Activated naive CD8-positive, alpha-beta T cell treated with anti-CD3 and anti-CD28 coated beads for 36 hours (primary cell): ENCODE results near the gene NPBWR2. TPM values are rescaled to one million over a fixed set of nuclear protein-coding genes. Genes with fewer than 3 reads are reported as not detected.

ENCODE experiments used
- DNase-seq: peaks from one replicate; pipeline ENCODE4 v3.0.0; 2021
- H3K27ac Mint-ChIP-seq: one replicate; pipeline ENCODE4 v1.8.0; 2022; ENCODE audit warnings: mild to moderate bottlenecking, moderate library complexity, mixed read lengths
- H3K27me3 Mint-ChIP-seq: one replicate; pipeline ENCODE4 v1.8.0; 2022; ENCODE audit warnings: mild to moderate bottlenecking, mixed read lengths
- H3K36me3 Mint-ChIP-seq: one replicate; pipeline ENCODE4 v1.8.0; 2021; ENCODE audit warnings: mild to moderate bottlenecking, mixed read lengths
- H3K4me1 Mint-ChIP-seq: one replicate; pipeline ENCODE4 v1.8.0; 2021; ENCODE audit warnings: mixed read lengths
- H3K4me3 Mint-ChIP-seq: one replicate; pipeline ENCODE4 v1.8.0; 2022; ENCODE audit warnings: mild to moderate bottlenecking, moderate library complexity, mixed read lengths
- H3K9me3 Mint-ChIP-seq: one replicate; pipeline ENCODE4 v1.8.0; 2022; ENCODE audit warnings: mixed read lengths
- total RNA-seq, 2 experiments: library from RNA; stranded (reverse); gene quantifications; one replicate each; pipeline ENCODE4 v1.2.3, GENCODE V29; 2021

NPBWR2 gene
- not detected for total RNA-seq

- peaks cover 3% of the 10 kb centered on the region for H3K4me1 Mint-ChIP-seq
- DNase-seq, result peak; percentile 38
- H3K36me3 Mint-ChIP-seq, result no peaks in the 10 kb centered on the region
- H3K27me3 Mint-ChIP-seq, result peaks cover 17% of the 10 kb centered on the region
- H3K4me3 Mint-ChIP-seq, result no peak within 1 kb of the TSS
- H3K27ac Mint-ChIP-seq, result no peak within 1 kb of the TSS
- H3K9me3 Mint-ChIP-seq, result no peaks in the 10 kb centered on the region
These were observed at the start of gene NPBWR2 for GRCh38 chr20:64106981-64107735. Gene NPBWR2, minus strand, starts transcription at chr20:64107565. Its CDS starts 734 bp downstream, at chr20:64106831.

GRCh38 chr20:64156136-64156885 is 48.9 kb upstream of the NPBWR2 start:
- H3K4me1 Mint-ChIP-seq, result no peaks in the 10 kb centered on the region
- no peak overlapping the region for H3K4me3 Mint-ChIP-seq
- no peaks in the 10 kb centered on the region for H3K36me3 Mint-ChIP-seq
- H3K9me3 Mint-ChIP-seq, result no peaks in the 10 kb centered on the region
- DNase-seq, result no peak
- peaks cover 23% of the 10 kb centered on the region for H3K27me3 Mint-ChIP-seq
- no peak overlapping the region for H3K27ac Mint-ChIP-seq

GRCh38 chr20:64155258-64156135 is 48.1 kb upstream of the NPBWR2 start:
- no peaks in the 10 kb centered on the region for H3K36me3 Mint-ChIP-seq
- H3K27me3 Mint-ChIP-seq, result peaks cover 14% of the 10 kb centered on the region
- no peaks in the 10 kb centered on the region for H3K4me1 Mint-ChIP-seq
- no peak overlapping the region for H3K27ac Mint-ChIP-seq
- DNase-seq, result no peak
- H3K9me3 Mint-ChIP-seq, result no peaks in the 10 kb centered on the region
- H3K4me3 Mint-ChIP-seq, result no peak overlapping the region

- H3K36me3 Mint-ChIP-seq, result no peaks in the 10 kb centered on the region
- no peaks in the 10 kb centered on the region for H3K4me1 Mint-ChIP-seq
- no peak overlapping the region for H3K4me3 Mint-ChIP-seq
- peaks cover 7% of the 10 kb centered on the region for H3K27me3 Mint-ChIP-seq
- no peaks in the 10 kb centered on the region for H3K9me3 Mint-ChIP-seq
- no peak for DNase-seq
- no peak overlapping the region for H3K27ac Mint-ChIP-seq
These were observed 47.4 kb upstream of the NPBWR2 start for GRCh38 chr20:64154590-64155257.

GRCh38 chr20:64153861-64154589 is 46.7 kb upstream of the NPBWR2 start:
- Mint-ChIP-seq H3K4me1 (no peaks in the 10 kb centered on the region), H3K36me3 (no peaks in the 10 kb centered on the region), H3K9me3 (no peaks in the 10 kb centered on the region), H3K27me3 (peaks cover 2% of the 10 kb centered on the region), H3K4me3 (no peak overlapping the region), H3K27ac (no peak overlapping the region)
- no peak for DNase-seq

GRCh38 chr20:64153410-64153809 is 46.0 kb upstream of the NPBWR2 start:
- DNase-seq, result no peak
- Mint-ChIP-seq H3K36me3 (no peaks in the 10 kb centered on the region), H3K4me1 (no peaks in the 10 kb centered on the region), H3K27ac (no peak overlapping the region), H3K4me3 (no peak overlapping the region), H3K27me3 (no peaks in the 10 kb centered on the region), H3K9me3 (no peaks in the 10 kb centered on the region)

GRCh38 chr20:64152906-64153305 is 45.5 kb upstream of the NPBWR2 start:
- Mint-ChIP-seq H3K4me3 (no peak overlapping the region), H3K27me3 (no peaks in the 10 kb centered on the region), H3K9me3 (no peaks in the 10 kb centered on the region), H3K4me1 (no peaks in the 10 kb centered on the region), H3K36me3 (no peaks in the 10 kb centered on the region), H3K27ac (no peak overlapping the region)
- no peak for DNase-seq

GRCh38 chr20:64151633-64152530 is 44.5 kb upstream of the NPBWR2 start:
- no peaks in the 10 kb centered on the region for H3K36me3 Mint-ChIP-seq
- no peak for DNase-seq
- H3K9me3 Mint-ChIP-seq, result no peaks in the 10 kb centered on the region
- no peaks in the 10 kb centered on the region for H3K4me1 Mint-ChIP-seq
- H3K27me3 Mint-ChIP-seq, result peaks cover 4% of the 10 kb centered on the region
- H3K27ac Mint-ChIP-seq, result no peak overlapping the region
- H3K4me3 Mint-ChIP-seq, result no peak overlapping the region

- Mint-ChIP-seq H3K4me3 (no peak overlapping the region), H3K36me3 (no peaks in the 10 kb centered on the region), H3K9me3 (no peaks in the 10 kb centered on the region), H3K4me1 (no peaks in the 10 kb centered on the region), H3K27me3 (peaks cover 5% of the 10 kb centered on the region), H3K27ac (no peak overlapping the region)
- DNase-seq, result no peak
These were observed 43.6 kb upstream of the NPBWR2 start for GRCh38 chr20:64150756-64151632.

GRCh38 chr20:64149809-64150560 is 42.6 kb upstream of the NPBWR2 start:
- Mint-ChIP-seq H3K36me3 (no peaks in the 10 kb centered on the region), H3K4me3 (no peak overlapping the region), H3K9me3 (peaks cover 4% of the 10 kb centered on the region), H3K4me1 (no peaks in the 10 kb centered on the region), H3K27ac (no peak overlapping the region), H3K27me3 (peaks cover 8% of the 10 kb centered on the region)
- no peak for DNase-seq

GRCh38 chr20:64149141-64149540 is 41.8 kb upstream of the NPBWR2 start:
- no peaks in the 10 kb centered on the region for H3K36me3 Mint-ChIP-seq
- H3K9me3 Mint-ChIP-seq, result peaks cover 11% of the 10 kb centered on the region
- H3K4me3 Mint-ChIP-seq, result no peak overlapping the region
- H3K27ac Mint-ChIP-seq, result no peak overlapping the region
- H3K27me3 Mint-ChIP-seq, result peaks cover 8% of the 10 kb centered on the region
- H3K4me1 Mint-ChIP-seq, result no peaks in the 10 kb centered on the region
- no peak for DNase-seq

GRCh38 chr20:64148581-64148980 is 41.2 kb upstream of the NPBWR2 start:
- no peaks in the 10 kb centered on the region for H3K4me1 Mint-ChIP-seq
- peaks cover 14% of the 10 kb centered on the region for H3K9me3 Mint-ChIP-seq
- H3K4me3 Mint-ChIP-seq, result no peak overlapping the region
- no peaks in the 10 kb centered on the region for H3K36me3 Mint-ChIP-seq
- H3K27me3 Mint-ChIP-seq, result peaks cover 8% of the 10 kb centered on the region
- no peak for DNase-seq
- no peak overlapping the region for H3K27ac Mint-ChIP-seq
